A549 (cell line): ENCODE results near the gene S1PR1. TPM values are rescaled to one million over a fixed set of nuclear protein-coding genes. Genes with fewer than 3 reads are reported as not detected.

Experiments
- ATAC-seq, 2 experiments: fragments of 200-7000 bp in 1 of 2; fragments of >200 bp in 1 of 2; cut with Nextera tagmentation in 1 of 2; cut with Tn5 transposase in 1 of 2; 3 replicates each; pipeline versions ENCODE4 v1.8.0 to v1.9.1; 2018 to 2020; ENCODE audit warnings: mild to moderate bottlenecking in 1 of 2, moderate library complexity in 1 of 2
- CTCF ChIA-PET: fragments of 300-600 bp; sonication (Branson Sonifier 250); formaldehyde crosslinking; extraction: SDS; loops from one replicate; lab custom pipeline; 2021; ENCODE audit warnings: antibody characterized with exemption, inconsistent platforms; lab: Yijun Ruan, JAX
- POLR2A ChIA-PET: fragments of 350-600 bp; formaldehyde crosslinking; extraction: SDS; loops from one replicate; lab custom pipeline; 2021; ENCODE audit warnings: antibody characterized with exemption, inconsistent platforms; lab: Yijun Ruan, JAX
- DNase-seq, 2 experiments: peaks; one replicate each; pipeline versions ENCODE4 v3.0.0 to v3.0.0-alpha.2; 2011 to 2016; ENCODE audit warnings: low read depth in 1 of 2, low spot score in 1 of 2
- FAIRE-seq: peaks from 2 replicates; lab custom pipeline; 2011; peaks lifted over from hg19 to GRCh38; lab: Jason Lieb, UNC
- H3K27ac ChIP-seq, 2 experiments: fragments of >200 bp; sonication (Bioruptor Twin); formaldehyde crosslinking; 3 replicates each; pipeline ENCODE4 v1.5.1; 2016 to 2017
- H3K4me1 ChIP-seq: fragments of >200 bp; sonication (Bioruptor Twin); formaldehyde crosslinking; 3 replicates; pipeline ENCODE4 v1.6.1; 2016
- H3K4me2 ChIP-seq: fragments of >200 bp; sonication (Bioruptor Twin); formaldehyde crosslinking; 3 replicates; pipeline ENCODE4 v1.6.1; 2016
- H3K4me3 ChIP-seq: fragments of >200 bp; sonication (Bioruptor Twin); formaldehyde crosslinking; 3 replicates; pipeline ENCODE4 v1.5.1; 2016
- H3K9me3 ChIP-seq: fragments of >200 bp; sonication (Bioruptor Twin); formaldehyde crosslinking; 3 replicates; pipeline ENCODE4 v1.6.1; 2016
- BCL3 ChIP-seq: fragments of >200 bp; sonication (Bioruptor Twin); formaldehyde crosslinking; IDR thresholded peaks from 3 replicates; pipeline ENCODE4 v1.6.1; 2016
- BHLHE40 ChIP-seq: IDR thresholded peaks from 2 replicates; pipeline ENCODE4 v1.6.1; 2012; ENCODE audit warnings: low read depth, low read length, inconsistent platforms
- CEBPB ChIP-seq, 2 experiments: fragments of >200 bp in 1 of 2; sonication (Bioruptor Twin) in 1 of 2; formaldehyde crosslinking in 1 of 2; IDR thresholded peaks; 2 replicates each; pipeline ENCODE4 v1.6.1; 2012 to 2016
- CHD2 ChIP-seq: fragments of 150-350 bp; IDR thresholded peaks from 2 replicates; pipeline ENCODE4 v1.6.1; 2014; ENCODE audit warnings: low read length; ENCODE audit not compliant: partially characterized antibody
- CHD4 ChIP-seq: fragments of 200-600 bp; sonication (generic); IDR thresholded peaks from 2 replicates; pipeline ENCODE4 v1.6.1; 2016; ENCODE audit warnings: antibody characterized with exemption, mild to moderate bottlenecking, borderline replicate concordance
- HOXA7 ChIP-seq: fragments of 250-450 bp; sonication (Bioruptor Pico); IDR thresholded peaks from 2 replicates; pipeline ENCODE4 v1.5.0; 2020; ENCODE audit warnings: mild to moderate bottlenecking, moderate library complexity
- HOXB5 ChIP-seq: fragments of 250-450 bp; sonication (Bioruptor Pico); IDR thresholded peaks from 2 replicates; pipeline ENCODE4 v1.5.0; 2020; ENCODE audit warnings: mild to moderate bottlenecking, moderate library complexity
- JUNB ChIP-seq: fragments of >200 bp; sonication (Bioruptor Twin); formaldehyde crosslinking; IDR thresholded peaks from 2 replicates; pipeline ENCODE4 v1.6.1; 2016
- RAD21 ChIP-seq, 2 experiments: fragments of >200 bp in 1 of 2; sonication (Bioruptor Twin) in 1 of 2; formaldehyde crosslinking in 1 of 2; IDR thresholded peaks in 1 of 2; conservative IDR thresholded peaks in 1 of 2; 2 replicates in 1 of 2; 3 replicates in 1 of 2; pipeline ENCODE4 v1.6.1; 2012 to 2018; ENCODE audit warnings: inconsistent platforms in 1 of 2
- REST ChIP-seq: fragments of 200-600 bp; sonication (generic); IDR thresholded peaks from 2 replicates; pipeline ENCODE4 v1.6.1; 2016; ENCODE audit warnings: antibody characterized with exemption, mild to moderate bottlenecking, moderate library complexity
- SMC3 ChIP-seq: fragments of >200 bp; sonication (Bioruptor Twin); formaldehyde crosslinking; IDR thresholded peaks from 3 replicates; pipeline ENCODE4 v1.6.1; 2018; ENCODE audit warnings: inconsistent platforms
- ZNF302 ChIP-seq: fragments of 250-450 bp; sonication (Bioruptor Pico); IDR thresholded peaks from 2 replicates; pipeline ENCODE4 v1.9.0; 2021; ENCODE audit warnings: inconsistent platforms, mild to moderate bottlenecking, moderate library complexity
- ZSCAN20 ChIP-seq: fragments of 250-450 bp; sonication (Bioruptor Pico); IDR thresholded peaks from 2 replicates; pipeline ENCODE4 v1.8.0; 2022; ENCODE audit warnings: mild to moderate bottlenecking, moderate library complexity
- WGBS: methylation state at CpG from one replicate; pipeline ENCODE4 v1.1.6; 2017; ENCODE audit errors: missing lambda C conversion rate; 5-methylcytosine and 5-hydroxymethylcytosine counted together
- polyA plus RNA-seq, 4 experiments: library from polyadenylated mRNA; depleted of rRNA in 3 of 4; stranded (reverse); fragments of >200 nt; fragmentation: RNase III in 1 of 4; extraction: RNeasy Plus Mini Kit Qiagen cat#74134 plus additional on column Dnase treatment in 1 of 4; gene quantifications; 2 replicates in 3 of 4; 3 replicates in 1 of 4; pipeline ENCODE4 v1.2.3, GENCODE V29; 2011 to 2017
- TF ChIP-seq, protein P1 (sequence below): IDR thresholded peaks from 2 replicates; pipeline ENCODE4 v1.6.1; 2012; ENCODE audit warnings: low read depth, borderline replicate concordance

S1PR1 gene
- polyA plus RNA-seq, 2 of the 4 experiments (the other 2 are of a cell fraction): 0.06 TPM; not detected in 1

- Histone ChIP-seq H3K9me3 (no peaks in the 10 kb centered on the region), H3K27ac (no peak overlapping the region), H3K4me3 (no peak overlapping the region), H3K4me1 (no peaks in the 10 kb centered on the region), H3K4me2 (no peak overlapping the region)
- ChIA-PET POLR2A (no interaction called here), CTCF (interaction anchor here (0.5 to 2.4 kb wide), 6 partner anchors 9 to 1586 kb away, joined by 3 to 14 read pairs (median 4); no protein-coding TSS in a partner anchor)
- ATAC-seq (no peak), DNase-seq (no peak), FAIRE-seq (no peak)
- WGBS: 14% methylated on average over 5 of the region's 6 CpGs
- no peak for TF ChIP-seq SMC3
- TF ChIP-seq HOXB5 (CRISPR knock-in tag): no peak
- TF ChIP-seq BCL3: no peak
- TF ChIP-seq CHD2: no peak
- no peak for TF ChIP-seq CEBPB (IDR thresholded peaks at IDR 0.05)
- TF ChIP-seq ZSCAN20: no peak
- TF ChIP-seq, protein P1, sequence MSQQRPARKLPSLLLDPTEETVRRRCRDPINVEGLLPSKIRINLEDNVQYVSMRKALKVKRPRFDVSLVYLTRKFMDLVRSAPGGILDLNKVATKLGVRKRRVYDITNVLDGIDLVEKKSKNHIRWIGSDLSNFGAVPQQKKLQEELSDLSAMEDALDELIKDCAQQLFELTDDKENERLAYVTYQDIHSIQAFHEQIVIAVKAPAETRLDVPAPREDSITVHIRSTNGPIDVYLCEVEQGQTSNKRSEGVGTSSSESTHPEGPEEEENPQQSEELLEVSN: no peak
- no peak for TF ChIP-seq BHLHE40
- no peak for TF ChIP-seq ZNF302 (CRISPR knock-in tag)
- TF ChIP-seq JUNB: no peak
- no peak for TF ChIP-seq CHD4
- TF ChIP-seq REST: no peak
- no peak for TF ChIP-seq RAD21 (conservative IDR thresholded peaks at IDR 0.05 in 1 of 2, IDR thresholded peaks at IDR 0.05 in 1 of 2)
- no peak for TF ChIP-seq HOXA7
These were observed 53.5 kb downstream of the S1PR1 start for GRCh38 chr1:101290119-101290921.

Other genes starting within 250 kb of the S1PR1 start
- gene DPH5, start 211.2 kb upstream of the S1PR1 start, polyA plus RNA-seq (2011; rRNA removed): 85.3 and 89.7 TPM in 2 replicates
- gene DPH5, start 211.2 kb upstream of the S1PR1 start, polyA plus RNA-seq (2017; fragmentation: RNase III; extraction: RNeasy Plus Mini Kit Qiagen cat#74134 plus additional on column Dnase treatment): 38.7 to 41.7 TPM (median 40.4 TPM) in 3 replicates